Transverse colon (tissue), 4 donors: ENCODE measurements around the gene CDKN2C. TPM values are rescaled to one million over a fixed set of nuclear protein-coding genes. Genes with fewer than 3 reads are reported as not detected.
A peak's percentile ranks its signal among the peaks of the same experiment; 100 is the strongest.

Experiments
- DNase-seq: peaks from one replicate; pipeline ENCODE4 v3.0.0-alpha.2; 2019
- H3K27ac ChIP-seq, 4 donors: fragments of 200-600 bp; sonication (generic); 2 replicates each; pipeline ENCODE4 v1.5.1; 2016 to 2018; ENCODE audit warnings: inconsistent platforms in 4 of 4
- H3K27me3 ChIP-seq: fragments of 200-600 bp; sonication (generic); 2 replicates; pipeline ENCODE4 v1.5.1; 2017; ENCODE audit warnings: inconsistent platforms
- H3K36me3 ChIP-seq, 4 donors: fragments of 200-600 bp; sonication (generic); 2 replicates each; pipeline ENCODE4 v1.5.1; 2017 to 2019; ENCODE audit warnings: inconsistent platforms in 4 of 4
- H3K4me1 ChIP-seq, 4 donors: fragments of 200-600 bp; sonication (generic); 2 replicates each; pipeline ENCODE4 v1.5.1; 2017 to 2020; ENCODE audit warnings: inconsistent platforms in 4 of 4
- H3K4me3 ChIP-seq, 4 donors: fragments of 200-600 bp; sonication (generic); 1 replicate in 1 of 4; 2 replicates in 3 of 4; pipeline versions ENCODE4 v1.5.1 to v1.6.1; 2017 to 2019; ENCODE audit warnings: inconsistent platforms in 4 of 4
- H3K9me3 ChIP-seq, 2 donors: fragments of 200-600 bp; sonication (generic); 2 replicates each; pipeline ENCODE4 v1.5.1; 2017 to 2019; ENCODE audit warnings: inconsistent platforms in 2 of 2
- EP300 ChIP-seq: sonication (generic); formaldehyde crosslinking; IDR thresholded peaks from one replicate; pipeline ENCODE4 v1.6.1; 2017; ENCODE audit warnings: antibody characterized with exemption, low read depth
- POLR2A ChIP-seq: fragments of 450-650 bp; IDR thresholded peaks from one replicate; pipeline ENCODE4 v1.6.1; 2016; ENCODE audit warnings: antibody characterized with exemption, mild to moderate bottlenecking, moderate library complexity
- POLR2AphosphoS5 ChIP-seq, 3 donors: sonication (generic); formaldehyde crosslinking; IDR thresholded peaks; one replicate each; pipeline ENCODE4 v1.6.1; 2016; ENCODE audit warnings: antibody characterized with exemption in 3 of 3
- WGBS, 2 donors: methylation state at CpG; one replicate each; pipeline ENCODE4 v1.1.5; 2018; ENCODE audit warnings: low coverage in 1 of 2; 5-methylcytosine and 5-hydroxymethylcytosine counted together
- in situ Hi-C, 4 donors: fragments of 200-750 bp; cut with MboI; loops; one replicate each; pipeline versions ENCODE4 v1.15.0 to v1.15.1; 2017; ENCODE audit warnings: low sequenced_read_pairs in 3 of 4, low pct_ligation_motif_present in 1 of 4, low pct_unique_long_range_greater_than_20kb in 1 of 4
- intact Hi-C: fragments of 100-400 bp; cut with DNase I; formaldehyde crosslinking; loops from one replicate; pipeline ENCODE4 v1.15.1; 2023; ENCODE audit warnings: low total_unique reads
- total RNA-seq, 4 donors: library from RNA; depleted of rRNA; stranded (reverse); fragments of >200 nt; gene quantifications; one replicate each; pipeline ENCODE4 v1.1.0, GENCODE V29; 2016
- TF ChIP-seq, protein P1 (sequence below), 5 experiments: fragments of 200-600 bp in 3 of 5; fragments of 450-650 bp in 2 of 5; sonication (generic) in 3 of 5; IDR thresholded peaks; 1 replicate in 2 of 5; 2 replicates in 3 of 5; pipeline ENCODE4 v1.5.1; 2016 to 2017; ENCODE audit warnings: antibody characterized with exemption in 5 of 5, inconsistent platforms in 3 of 5, mild to moderate bottlenecking in 2 of 5, moderate library complexity in 1 of 5

Gene CDKN2C
- total RNA-seq, 4 donors from 2014 or later: 6.7 to 10.3 (median 7.4) TPM; not detected in 1

DNA sequence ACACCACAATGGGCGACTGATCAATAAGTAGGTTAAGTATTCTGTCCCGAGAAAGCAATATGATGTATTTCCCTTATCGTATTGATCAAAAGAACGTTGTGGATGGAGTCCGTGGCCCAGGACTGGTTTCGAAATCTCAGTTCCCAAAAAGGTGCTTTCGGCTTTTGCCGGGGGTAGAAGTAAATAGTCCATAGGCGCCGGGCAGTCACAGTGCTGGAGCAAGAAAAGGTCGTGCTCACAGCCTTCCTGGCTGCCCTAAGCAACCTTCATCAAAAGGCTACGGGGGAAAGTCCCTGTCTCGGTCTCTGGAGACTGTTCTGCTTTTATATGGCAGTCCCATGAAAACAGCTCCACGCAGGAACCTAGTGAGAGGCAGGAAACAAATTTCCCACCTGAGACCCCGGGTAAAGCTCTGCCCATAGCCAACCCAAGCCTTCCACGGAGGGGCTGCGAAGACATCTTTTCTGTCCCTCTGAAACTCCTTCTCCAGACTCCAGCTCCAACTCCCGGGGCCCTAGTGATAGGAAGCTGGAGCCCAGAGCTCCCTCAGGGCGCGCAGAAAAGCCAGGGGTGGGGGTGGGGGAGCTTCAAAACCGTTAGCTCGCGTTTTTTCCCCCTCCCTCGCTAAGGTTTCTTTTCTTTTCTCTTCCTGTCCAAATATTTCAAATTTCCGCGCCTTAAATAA, 7.0 kb downstream of the CDKN2C start:
- H3K27ac ChIP-seq: peak overlapping the region; percentile 88 to 95 (median 94)
- in situ Hi-C loops: no loop called here

DNA sequence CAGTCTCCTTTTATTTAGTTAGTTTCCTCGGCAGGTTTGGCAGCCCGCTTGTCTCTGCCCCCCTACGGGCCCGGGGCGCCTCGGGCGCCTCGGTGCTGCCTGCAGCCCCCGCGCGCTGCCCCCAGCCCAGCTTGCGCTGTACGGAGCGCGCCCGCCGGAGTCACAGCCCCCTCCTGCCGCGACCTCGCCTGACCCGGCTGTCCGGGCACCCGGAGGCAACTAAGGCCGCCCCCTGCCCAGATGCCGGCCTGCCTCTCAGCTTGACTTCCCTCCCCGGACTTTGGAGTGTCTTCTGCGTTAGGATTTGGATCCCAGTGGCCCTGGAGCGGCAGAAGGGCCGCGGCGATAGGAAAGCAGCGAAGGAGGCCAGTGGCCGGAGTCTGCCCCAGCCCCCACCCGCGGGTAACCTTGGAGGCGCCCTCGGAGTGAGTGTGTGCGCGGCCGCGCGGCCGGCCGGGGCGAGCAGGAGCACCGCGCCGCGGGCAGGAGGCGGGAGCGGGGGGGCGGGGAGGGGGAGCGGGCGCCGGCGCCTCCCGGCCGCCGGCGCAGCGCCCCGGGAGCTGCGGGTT, 7.6 kb downstream of the CDKN2C start:
- peak; percentile 58 for DNase-seq
- H3K4me1 ChIP-seq: peaks cover 0 to 27% (median 5%) of the 10 kb centered on the region in 4 donors
- TF ChIP-seq POLR2AphosphoS5 (IDR thresholded peaks at IDR 0.05): peak in 1 of 3 donors; percentile 13
- TF ChIP-seq EP300: no peak
- H3K27me3 ChIP-seq: no peaks in the 10 kb centered on the region
- in situ Hi-C loops (no loop called here), intact Hi-C loops (no loop called here)
- H3K27ac ChIP-seq: peak overlapping the region; percentile 88 to 95 (median 94)
- H3K9me3 ChIP-seq: no peaks in the 10 kb centered on the region
- no peaks in the 10 kb centered on the region for H3K36me3 ChIP-seq
- peak overlapping the region; percentile 74 to 81 (median 76) for H3K4me3 ChIP-seq
- 0 to 2% methylated on average over 13 to 20 of the region's 63 CpGs for WGBS, 2 donors

More for the DNA sequence above, 7.0 kb downstream of the CDKN2C start:
- 11 to 15% methylated on average over 12 to 26 of the region's 26 CpGs for WGBS, 2 donors
- TF ChIP-seq POLR2A (no peak), POLR2AphosphoS5 (IDR thresholded peaks at IDR 0.05) (no peak), EP300 (no peak)
- TF ChIP-seq, protein P1, sequence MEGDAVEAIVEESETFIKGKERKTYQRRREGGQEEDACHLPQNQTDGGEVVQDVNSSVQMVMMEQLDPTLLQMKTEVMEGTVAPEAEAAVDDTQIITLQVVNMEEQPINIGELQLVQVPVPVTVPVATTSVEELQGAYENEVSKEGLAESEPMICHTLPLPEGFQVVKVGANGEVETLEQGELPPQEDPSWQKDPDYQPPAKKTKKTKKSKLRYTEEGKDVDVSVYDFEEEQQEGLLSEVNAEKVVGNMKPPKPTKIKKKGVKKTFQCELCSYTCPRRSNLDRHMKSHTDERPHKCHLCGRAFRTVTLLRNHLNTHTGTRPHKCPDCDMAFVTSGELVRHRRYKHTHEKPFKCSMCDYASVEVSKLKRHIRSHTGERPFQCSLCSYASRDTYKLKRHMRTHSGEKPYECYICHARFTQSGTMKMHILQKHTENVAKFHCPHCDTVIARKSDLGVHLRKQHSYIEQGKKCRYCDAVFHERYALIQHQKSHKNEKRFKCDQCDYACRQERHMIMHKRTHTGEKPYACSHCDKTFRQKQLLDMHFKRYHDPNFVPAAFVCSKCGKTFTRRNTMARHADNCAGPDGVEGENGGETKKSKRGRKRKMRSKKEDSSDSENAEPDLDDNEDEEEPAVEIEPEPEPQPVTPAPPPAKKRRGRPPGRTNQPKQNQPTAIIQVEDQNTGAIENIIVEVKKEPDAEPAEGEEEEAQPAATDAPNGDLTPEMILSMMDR (IDR thresholded peaks at IDR 0.05): no peak
- H3K4me1 ChIP-seq: peaks cover 0 to 33% (median 5%) of the 10 kb centered on the region in 4 donors
- no peaks in the 10 kb centered on the region for H3K27me3 ChIP-seq
- intact Hi-C loops: no loop called here
- DNase-seq: no peak
- H3K36me3 ChIP-seq: no peaks in the 10 kb centered on the region
- H3K9me3 ChIP-seq: no peaks in the 10 kb centered on the region
- peak overlapping the region; percentile 74 to 81 (median 76) for H3K4me3 ChIP-seq

DNA sequence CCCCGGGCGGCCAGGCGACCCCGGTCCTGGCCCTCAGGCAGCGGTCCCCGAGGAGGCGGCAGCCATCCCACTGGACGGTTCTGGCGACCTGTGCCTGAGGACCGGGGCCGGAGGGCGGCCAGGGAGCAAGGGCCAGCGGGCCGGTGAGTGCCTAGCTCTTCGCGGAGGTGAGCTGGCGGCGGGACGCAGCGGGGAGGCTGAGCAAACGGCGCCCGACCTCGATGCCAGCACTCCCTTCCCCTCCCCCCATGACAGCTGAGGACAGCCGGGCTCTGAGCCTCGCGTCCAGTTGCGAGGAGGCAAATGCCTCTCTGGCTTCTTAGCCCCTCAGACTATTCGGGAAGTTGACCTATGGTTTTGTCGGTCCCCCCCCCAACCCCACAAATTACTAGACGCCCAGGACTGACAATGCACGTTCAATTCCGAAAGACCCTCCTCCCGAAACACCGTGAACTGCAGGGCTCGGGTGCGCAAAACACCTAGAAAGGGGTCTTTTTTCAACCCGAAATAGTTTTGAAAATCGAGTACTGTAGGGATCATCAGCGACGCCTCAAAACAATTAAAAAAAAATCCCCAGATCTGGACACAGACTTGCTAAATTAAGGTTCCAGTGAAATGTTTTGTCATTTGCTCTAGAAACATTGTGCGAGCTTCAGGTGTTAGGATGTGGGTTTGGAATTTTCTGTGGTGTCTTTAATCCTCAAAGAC, 8.3 kb downstream of the CDKN2C start:
- H3K27me3 ChIP-seq: no peaks in the 10 kb centered on the region
- in situ Hi-C loops: no loop called here
- peak overlapping the region; percentile 88 to 95 (median 94) for H3K27ac ChIP-seq
- peak overlapping the region; percentile 65 to 77 (median 75) for H3K4me3 ChIP-seq
- DNase-seq: peak; percentile 70
- 0 to 2% methylated on average over 2 to 37 of the region's 42 CpGs for WGBS, 2 donors
- peaks cover 0 to 22% (median 5%) of the 10 kb centered on the region in 4 donors for H3K4me1 ChIP-seq
- TF ChIP-seq, protein P1 (IDR thresholded peaks at IDR 0.05): no peak
- TF ChIP-seq EP300: no peak
- peak in 1 of 3 donors; percentile 33 for TF ChIP-seq POLR2AphosphoS5 (IDR thresholded peaks at IDR 0.05)
- TF ChIP-seq POLR2A: peak; percentile 43
- H3K36me3 ChIP-seq: no peaks in the 10 kb centered on the region
- intact Hi-C loops: no loop called here
- no peaks in the 10 kb centered on the region for H3K9me3 ChIP-seq

DNA sequence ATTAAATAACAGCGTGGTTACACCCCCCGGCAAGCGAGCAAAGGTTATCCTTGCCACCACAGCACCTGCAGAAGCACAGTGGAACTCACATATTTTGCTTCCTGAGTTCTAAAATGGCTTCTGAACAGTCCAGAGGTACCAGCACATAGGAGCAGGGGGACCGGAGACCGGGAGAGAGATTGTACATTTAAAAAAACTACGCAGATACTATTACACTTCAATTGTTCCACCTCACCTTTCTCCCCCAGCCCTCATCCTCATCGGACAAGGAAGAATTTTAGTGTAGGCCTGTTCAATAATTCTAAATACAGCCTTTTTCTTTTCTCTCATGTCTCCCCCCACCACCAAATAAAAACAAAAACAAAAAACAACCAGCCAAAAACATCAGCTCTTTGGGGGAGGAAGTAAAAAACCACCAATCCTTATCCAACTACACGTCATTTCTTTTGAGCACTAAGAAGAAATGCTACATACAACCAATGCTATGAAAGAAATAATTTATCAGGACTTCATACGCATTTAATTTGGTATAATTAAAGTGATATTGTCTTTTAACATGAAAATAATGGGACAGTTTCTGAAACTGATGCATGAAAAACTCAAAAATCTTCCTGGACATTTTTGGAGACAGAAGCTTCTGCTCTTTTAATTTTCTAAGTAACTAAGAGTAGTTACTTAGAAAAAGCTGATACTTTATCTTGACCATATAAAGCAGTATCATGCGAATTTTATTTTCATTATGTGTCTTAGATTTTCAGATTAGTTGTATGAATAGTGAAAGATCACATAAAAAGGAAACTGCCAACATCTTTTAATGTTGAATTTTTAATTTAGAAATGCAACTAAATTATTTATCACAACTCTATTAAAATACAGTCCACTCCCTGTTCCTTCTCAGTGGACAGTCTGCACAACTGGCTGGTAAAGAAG, 9.1 kb downstream of the CDKN2C start:
- peak overlapping the region; percentile 88 to 95 (median 94) for H3K27ac ChIP-seq
- TF ChIP-seq POLR2AphosphoS5 (IDR thresholded peaks at IDR 0.05) (no peak), EP300 (no peak), POLR2A (no peak)
- TF ChIP-seq, protein P1 (IDR thresholded peaks at IDR 0.05): no peak
- peak overlapping the region; percentile 65 to 77 (median 75) for H3K4me3 ChIP-seq
- DNase-seq: peak; percentile 28
- H3K36me3 ChIP-seq: no peaks in the 10 kb centered on the region
- H3K4me1 ChIP-seq: peaks cover 0 to 18% (median 5%) of the 10 kb centered on the region in 4 donors
- H3K27me3 ChIP-seq: no peaks in the 10 kb centered on the region
- WGBS, 2 donors: 29 to 37% methylated on average over 7 to 10 of the region's 10 CpGs
- in situ Hi-C loops: no loop called here
- no peaks in the 10 kb centered on the region for H3K9me3 ChIP-seq
- intact Hi-C loops: no loop called here
